ENCODE data around the gene OR2S2. TPM values are rescaled to one million over a fixed set of nuclear protein-coding genes. Genes with fewer than 3 reads are reported as not detected.

The OR2S2 gene
- total RNA-seq, 1 experiment from 2014 or later = not detected

DNA sequence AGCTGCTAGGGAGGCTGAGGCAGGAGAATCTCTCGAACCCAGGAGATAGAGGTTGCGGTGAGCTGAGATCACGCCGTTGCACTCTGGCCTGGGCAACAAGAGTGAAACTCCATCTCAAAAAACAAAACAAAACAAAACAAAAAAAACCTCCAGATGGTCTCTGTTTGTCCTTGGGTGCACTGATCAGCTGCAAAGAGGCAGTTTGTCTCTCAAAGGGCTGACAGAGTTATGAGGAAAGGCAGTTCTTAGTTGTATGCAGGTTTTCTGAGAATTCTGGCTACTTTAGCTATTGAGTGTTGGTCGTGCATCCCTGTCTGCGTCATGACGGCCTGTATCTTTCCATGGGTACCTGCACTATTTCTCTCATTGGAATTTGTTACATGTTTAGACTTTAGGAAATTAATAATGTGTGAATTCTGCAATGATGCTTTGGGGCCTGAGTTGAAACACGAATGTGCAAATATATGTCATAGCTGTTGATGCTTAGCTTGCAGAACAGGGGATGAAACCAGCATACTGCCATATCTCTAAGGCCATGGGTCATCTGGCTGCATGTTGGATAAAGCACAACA, 18.2 kb downstream of the OR2S2 start:
- Histone ChIP-seq H3K4me3 (ENCODE audit: low read depth, low read length) (no peak overlapping the region), H3K4me1 (peaks cover 12% of the 10 kb centered on the region; the same call in 1 of the 2 replicates), H3K27me3 (replicated peaks; ENCODE audit: control insufficient read depth, insufficient read depth, low read length) (no peaks in the 10 kb centered on the region), H3K36me3 (ENCODE audit: control insufficient read depth, insufficient read depth, low read length) (no peaks in the 10 kb centered on the region), H3K9me3 (no peaks in the 10 kb centered on the region)
- intact Hi-C loops (cut with micrococcal nuclease; ENCODE audit: unreplicated experiment) = no loop called here
- POLR2A ChIA-PET = no interaction called here
- Mint-ChIP-seq H3K9me3 (ENCODE audit: unreplicated experiment) (no peaks in the 10 kb centered on the region), H3K27me3 (ENCODE audit: insufficient read depth, unreplicated experiment) (no peaks in the 10 kb centered on the region), H3K36me3 (ENCODE audit: insufficient read depth, unreplicated experiment) (no peaks in the 10 kb centered on the region), H3K4me3 (ENCODE audit: unreplicated experiment) (no peak overlapping the region), H3K27ac (ENCODE audit: unreplicated experiment) (no peak overlapping the region), H3K4me1 (ENCODE audit: low read depth, unreplicated experiment) (no peaks in the 10 kb centered on the region)
- CTCF ChIA-PET = interaction anchor here (1.1 kb wide), 1 partner anchor 37 kb away, joined by 4 read pairs; no protein-coding TSS in a partner anchor
- TF ChIP-seq, protein P1, sequence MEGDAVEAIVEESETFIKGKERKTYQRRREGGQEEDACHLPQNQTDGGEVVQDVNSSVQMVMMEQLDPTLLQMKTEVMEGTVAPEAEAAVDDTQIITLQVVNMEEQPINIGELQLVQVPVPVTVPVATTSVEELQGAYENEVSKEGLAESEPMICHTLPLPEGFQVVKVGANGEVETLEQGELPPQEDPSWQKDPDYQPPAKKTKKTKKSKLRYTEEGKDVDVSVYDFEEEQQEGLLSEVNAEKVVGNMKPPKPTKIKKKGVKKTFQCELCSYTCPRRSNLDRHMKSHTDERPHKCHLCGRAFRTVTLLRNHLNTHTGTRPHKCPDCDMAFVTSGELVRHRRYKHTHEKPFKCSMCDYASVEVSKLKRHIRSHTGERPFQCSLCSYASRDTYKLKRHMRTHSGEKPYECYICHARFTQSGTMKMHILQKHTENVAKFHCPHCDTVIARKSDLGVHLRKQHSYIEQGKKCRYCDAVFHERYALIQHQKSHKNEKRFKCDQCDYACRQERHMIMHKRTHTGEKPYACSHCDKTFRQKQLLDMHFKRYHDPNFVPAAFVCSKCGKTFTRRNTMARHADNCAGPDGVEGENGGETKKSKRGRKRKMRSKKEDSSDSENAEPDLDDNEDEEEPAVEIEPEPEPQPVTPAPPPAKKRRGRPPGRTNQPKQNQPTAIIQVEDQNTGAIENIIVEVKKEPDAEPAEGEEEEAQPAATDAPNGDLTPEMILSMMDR (IDR thresholded peaks at IDR 0.05; ENCODE audit: insufficient read depth in 1 of 2, low read depth in 1 of 2, low read length in 1 of 2, severe bottlenecking in 1 of 2, unreplicated experiment in 1 of 2) = no peak
- BruUV-seq (replicated peaks) = no TSS peak
- no peak for DNase-seq

DNA sequence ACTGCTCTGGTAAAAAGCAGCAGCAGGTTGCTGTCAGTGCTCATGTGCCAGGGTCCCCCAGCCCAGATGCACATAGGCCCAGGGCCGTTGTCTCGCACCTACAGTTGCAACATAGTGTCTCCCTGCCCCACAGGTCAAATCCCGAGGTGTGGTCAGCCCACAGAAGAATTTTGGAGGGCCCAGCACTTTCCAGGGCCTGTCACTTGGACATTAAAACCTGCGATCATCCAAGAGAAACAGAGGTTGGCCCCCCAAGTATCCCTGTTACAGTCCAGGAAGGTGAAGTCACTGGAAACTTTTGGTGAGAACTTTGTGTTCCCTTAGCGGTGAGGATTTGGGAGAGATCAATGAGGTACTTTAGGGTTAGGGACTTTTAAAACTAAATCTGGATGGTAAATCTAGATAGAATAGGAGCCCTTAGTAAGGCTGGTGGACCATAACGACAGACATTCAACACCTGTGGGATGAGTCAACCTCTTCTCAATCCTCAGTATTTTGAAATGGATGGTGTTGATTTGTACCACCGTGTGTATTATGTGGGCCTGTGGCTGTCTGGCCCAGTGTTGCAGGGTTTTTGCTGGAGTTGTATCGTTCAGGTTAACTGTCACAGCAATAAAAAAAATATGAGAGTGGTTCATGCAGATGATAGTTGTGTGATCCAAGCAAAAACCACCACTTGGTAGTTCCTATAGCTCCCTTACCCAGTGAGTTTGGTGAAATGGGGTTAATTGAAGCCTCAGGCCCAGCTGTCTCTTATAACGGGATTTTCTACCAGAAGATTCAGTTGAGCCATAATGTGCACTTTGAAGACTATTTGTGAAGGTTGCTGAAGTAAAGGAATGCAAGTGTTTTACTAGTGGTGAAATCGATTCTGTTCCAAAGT, 19.2 kb downstream of the OR2S2 start:
- Histone ChIP-seq H3K4me3 (ENCODE audit: low read depth, low read length) (no peak overlapping the region), H3K4me1 (peaks cover 13% of the 10 kb centered on the region), H3K27me3 (replicated peaks; ENCODE audit: control insufficient read depth, insufficient read depth, low read length) (no peaks in the 10 kb centered on the region), H3K36me3 (ENCODE audit: control insufficient read depth, insufficient read depth, low read length) (no peaks in the 10 kb centered on the region), H3K9me3 (no peaks in the 10 kb centered on the region)
- H3K4me1 Mint-ChIP-seq (ENCODE audit: low read depth, unreplicated experiment) = no peaks in the 10 kb centered on the region
- H3K4me3 Mint-ChIP-seq (ENCODE audit: unreplicated experiment) = no peak overlapping the region
- no peaks in the 10 kb centered on the region for H3K9me3 Mint-ChIP-seq (ENCODE audit: unreplicated experiment)
- no peaks in the 10 kb centered on the region for H3K36me3 Mint-ChIP-seq (ENCODE audit: insufficient read depth, unreplicated experiment)
- no peak overlapping the region for H3K27ac Mint-ChIP-seq (ENCODE audit: unreplicated experiment)
- intact Hi-C loops (cut with micrococcal nuclease; ENCODE audit: unreplicated experiment) = no loop called here
- TF ChIP-seq, protein P1 (IDR thresholded peaks at IDR 0.05; ENCODE audit: insufficient read depth in 1 of 2, low read depth in 1 of 2, low read length in 1 of 2, severe bottlenecking in 1 of 2, unreplicated experiment in 1 of 2) = no peak
- CTCF ChIA-PET = no interaction called here
- no TSS peak for BruUV-seq (replicated peaks)
- no peak for DNase-seq
- H3K27me3 Mint-ChIP-seq (ENCODE audit: insufficient read depth, unreplicated experiment) = no peaks in the 10 kb centered on the region
- POLR2A ChIA-PET = no interaction called here

DNA sequence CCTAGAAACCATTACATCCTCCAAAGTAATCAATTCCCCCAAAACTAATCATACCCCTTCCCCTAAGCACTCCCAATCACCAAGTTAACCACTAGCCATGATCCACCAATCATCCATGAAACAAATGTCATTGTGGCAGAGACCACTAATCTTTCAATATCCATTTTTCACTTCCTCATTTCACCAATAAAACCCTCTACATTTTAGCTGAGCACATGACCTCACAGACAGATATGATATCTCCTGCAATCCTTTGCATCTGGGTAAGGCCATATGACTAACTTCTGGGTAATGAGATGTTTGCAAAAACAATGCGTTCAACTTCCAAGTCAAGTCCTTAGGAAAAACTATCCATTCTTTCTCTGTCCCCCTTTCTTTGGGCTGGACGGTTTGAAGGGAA, 20.7 kb downstream of the OR2S2 start:
- BruUV-seq (replicated peaks) = no TSS peak
- H3K4me3 ChIP-seq (ENCODE audit: low read depth, low read length) = no peak overlapping the region
- Mint-ChIP-seq H3K36me3 (ENCODE audit: insufficient read depth, unreplicated experiment) (no peaks in the 10 kb centered on the region), H3K9me3 (ENCODE audit: unreplicated experiment) (no peaks in the 10 kb centered on the region), H3K27me3 (ENCODE audit: insufficient read depth, unreplicated experiment) (no peaks in the 10 kb centered on the region), H3K27ac (ENCODE audit: unreplicated experiment) (no peak overlapping the region), H3K4me3 (ENCODE audit: unreplicated experiment) (no peak overlapping the region), H3K4me1 (ENCODE audit: low read depth, unreplicated experiment) (no peaks in the 10 kb centered on the region)
- H3K36me3 ChIP-seq (ENCODE audit: control insufficient read depth, insufficient read depth, low read length) = no peaks in the 10 kb centered on the region
- H3K27me3 ChIP-seq (replicated peaks; ENCODE audit: control insufficient read depth, insufficient read depth, low read length) = no peaks in the 10 kb centered on the region
- DNase-seq = no peak
- TF ChIP-seq, protein P1 (IDR thresholded peaks at IDR 0.05; ENCODE audit: insufficient read depth in 1 of 2, low read depth in 1 of 2, low read length in 1 of 2, severe bottlenecking in 1 of 2, unreplicated experiment in 1 of 2) = no peak
- ChIA-PET POLR2A (no interaction called here), CTCF (no interaction called here)
- intact Hi-C loops (cut with micrococcal nuclease; ENCODE audit: unreplicated experiment) = no loop called here
- peaks cover 16% of the 10 kb centered on the region for H3K4me1 ChIP-seq
- no peaks in the 10 kb centered on the region for H3K9me3 ChIP-seq

Measured in Caco-2 (cell line).